Esophagus squamous epithelium (tissue), 5 donors: ENCODE results near the gene NTNG2. TPM values are rescaled to one million over a fixed set of nuclear protein-coding genes. Genes with fewer than 3 reads are reported as not detected.

Experiments
- DNase-seq: peaks from one replicate; lab custom pipeline; 2025; lab: John Stamatoyannopoulos, UW
- H3K27ac ChIP-seq, 4 donors: fragments of 200-600 bp; sonication (generic); one replicate each; pipeline ENCODE4 v1.5.1; 2016 to 2019; ENCODE audit warnings: mild to moderate bottlenecking in 1 of 4
- H3K27me3 ChIP-seq, 4 donors: fragments of 200-600 bp; sonication (generic); 1 replicate in 3 of 4; 2 replicates in 1 of 4; pipeline versions ENCODE4 v1.5.1 to v1.6.0; 2017 to 2021; ENCODE audit warnings: antibody characterized with exemption in 1 of 4
- H3K36me3 ChIP-seq, 3 donors: fragments of 200-600 bp; sonication (generic); one replicate each; pipeline ENCODE4 v1.5.1; 2016 to 2019
- H3K4me1 ChIP-seq, 3 donors: fragments of 200-600 bp; sonication (generic); one replicate each; pipeline ENCODE4 v1.5.1; 2017 to 2019
- H3K4me3 ChIP-seq, 4 donors: fragments of 200-600 bp; sonication (generic); 1 replicate in 3 of 4; 2 replicates in 1 of 4; pipeline ENCODE4 v1.5.1; 2016 to 2019; ENCODE audit warnings: mild to moderate bottlenecking in 2 of 4, moderate library complexity in 1 of 4
- H3K9me3 ChIP-seq, 3 donors: fragments of 200-600 bp; sonication (generic); one replicate each; pipeline ENCODE4 v1.5.1; 2016 to 2019
- CTCF ChIP-seq, 6 experiments: fragments of 450-650 bp in 4 of 6; fragments of 200-600 bp in 2 of 6; sonication (generic) in 2 of 6; IDR thresholded peaks; one replicate each; pipeline ENCODE4 v1.5.1; 2016 to 2019; ENCODE audit warnings: antibody characterized with exemption in 6 of 6, mild to moderate bottlenecking in 4 of 6, moderate library complexity in 4 of 6
- POLR2A ChIP-seq, 4 donors: fragments of 450-650 bp; IDR thresholded peaks; one replicate each; pipeline ENCODE4 v1.6.1; 2017; ENCODE audit warnings: antibody characterized with exemption in 4 of 4, mild to moderate bottlenecking in 4 of 4, moderate library complexity in 3 of 4
- WGBS, 2 donors: methylation state at CpG; one replicate each; pipeline ENCODE4 v1.1.5; 2018; 5-methylcytosine and 5-hydroxymethylcytosine counted together
- intact Hi-C: fragments of 100-400 bp; cut with DNase I; formaldehyde crosslinking; loops from one replicate; pipeline ENCODE4 v1.15.0; 2022
- total RNA-seq, 4 donors: library from RNA; depleted of rRNA; stranded (reverse); fragments of >200 nt; gene quantifications; one replicate each; pipeline ENCODE4 v1.1.0, GENCODE V29; 2016
- donor health status: DM: yes; HTN: yes; CAD: no.

NTNG2 gene
- total RNA-seq, 4 donors from 2014 or later: 0.08 to 0.95 (median 0.29) TPM

- WGBS, 2 donors: 29 to 55% methylated on average over 12 to 13 of the region's 14 CpGs
- DNase-seq: no peak
- intact Hi-C loops: no loop called here
- Histone ChIP-seq H3K27ac (no peak overlapping the region), H3K4me3 (no peak overlapping the region), H3K4me1 (no peaks in the 10 kb centered on the region), H3K36me3 (no peaks in the 10 kb centered on the region), H3K27me3 (peaks cover 0 to 75% (median 0%) of the 10 kb centered on the region in 4 donors), H3K9me3 (no peaks in the 10 kb centered on the region)
- TF ChIP-seq CTCF (IDR thresholded peaks at IDR 0.05) (no peak), POLR2A (IDR thresholded peaks at IDR 0.05) (no peak)
These were observed 13.6 kb downstream of the NTNG2 start for GRCh38 chr9:132175431-132175830.

- DNase-seq: no peak
- intact Hi-C loops: no loop called here
- Histone ChIP-seq H3K9me3 (no peaks in the 10 kb centered on the region), H3K4me1 (no peaks in the 10 kb centered on the region), H3K27me3 (peaks cover 0 to 75% (median 0%) of the 10 kb centered on the region in 4 donors), H3K27ac (no peak overlapping the region), H3K36me3 (no peaks in the 10 kb centered on the region), H3K4me3 (no peak overlapping the region)
- 86 to 91% methylated on average over 5 of the region's 5 CpGs for WGBS, 2 donors
- TF ChIP-seq CTCF (IDR thresholded peaks at IDR 0.05) (no peak), POLR2A (IDR thresholded peaks at IDR 0.05) (no peak)
These were observed 14.5 kb downstream of the NTNG2 start for GRCh38 chr9:132176338-132176737.

GRCh38 chr9:132181796-132182313 is 20.0 kb downstream of the NTNG2 start:
- TF ChIP-seq POLR2A (IDR thresholded peaks at IDR 0.05): no peak
- TF ChIP-seq CTCF (IDR thresholded peaks at IDR 0.05): no peak
- Histone ChIP-seq H3K36me3 (no peaks in the 10 kb centered on the region), H3K4me1 (peaks cover 0 to 7% (median 0%) of the 10 kb centered on the region in 3 donors), H3K27me3 (peaks cover 0 to 94% (median 2%) of the 10 kb centered on the region in 4 donors), H3K9me3 (no peaks in the 10 kb centered on the region), H3K27ac (no peak overlapping the region), H3K4me3 (no peak overlapping the region)
- no peak for DNase-seq
- WGBS, 2 donors: 26 to 46% methylated on average over 10 to 11 of the region's 19 CpGs
- intact Hi-C loops: no loop called here

GRCh38 chr9:132182314-132183091 is 20.6 kb downstream of the NTNG2 start:
- no peak for TF ChIP-seq CTCF (IDR thresholded peaks at IDR 0.05)
- no peak for TF ChIP-seq POLR2A (IDR thresholded peaks at IDR 0.05)
- Histone ChIP-seq H3K36me3 (no peaks in the 10 kb centered on the region), H3K27me3 (peaks cover 0 to 98% (median 4%) of the 10 kb centered on the region in 4 donors), H3K4me3 (no peak overlapping the region), H3K4me1 (peaks cover 0 to 7% (median 0%) of the 10 kb centered on the region in 3 donors), H3K9me3 (no peaks in the 10 kb centered on the region), H3K27ac (no peak overlapping the region)
- intact Hi-C loops: no loop called here
- DNase-seq: no peak
- 41% methylated on average over 6 of the region's 18 CpGs; no CpG with 5 or more reads in 1 of the 2 donors for WGBS, 2 donors

GRCh38 chr9:132183134-132183533 is 21.3 kb downstream of the NTNG2 start:
- WGBS, 2 donors: 48 to 67% methylated on average over 5 to 7 of the region's 9 CpGs

More at GRCh38 chr9:132183134-132183533, 21.3 kb downstream of the NTNG2 start:
- Histone ChIP-seq H3K27ac (no peak overlapping the region), H3K4me1 (peaks cover 0 to 7% (median 0%) of the 10 kb centered on the region in 3 donors), H3K27me3 (peaks cover 0 to 98% (median 4%) of the 10 kb centered on the region in 4 donors), H3K9me3 (no peaks in the 10 kb centered on the region), H3K36me3 (no peaks in the 10 kb centered on the region), H3K4me3 (no peak overlapping the region)
- TF ChIP-seq POLR2A (IDR thresholded peaks at IDR 0.05) (no peak), CTCF (IDR thresholded peaks at IDR 0.05) (no peak)
- intact Hi-C loops: no loop called here
- no peak for DNase-seq
